Brain pericyte (primary cell): Measurements from ENCODE around the gene NFILZ.
"Not testable (repeated sequence)": the region's sequence is repeated elsewhere in the genome, so short reads cannot be mapped to it uniquely, and the experiment has no call there.

Experiments used
- DNase-seq: peaks from one replicate; pipeline ENCODE4 v3.0.0-alpha.2; 2012; ENCODE audit warnings: low read depth, low spot score

The NFILZ gene

DNA sequence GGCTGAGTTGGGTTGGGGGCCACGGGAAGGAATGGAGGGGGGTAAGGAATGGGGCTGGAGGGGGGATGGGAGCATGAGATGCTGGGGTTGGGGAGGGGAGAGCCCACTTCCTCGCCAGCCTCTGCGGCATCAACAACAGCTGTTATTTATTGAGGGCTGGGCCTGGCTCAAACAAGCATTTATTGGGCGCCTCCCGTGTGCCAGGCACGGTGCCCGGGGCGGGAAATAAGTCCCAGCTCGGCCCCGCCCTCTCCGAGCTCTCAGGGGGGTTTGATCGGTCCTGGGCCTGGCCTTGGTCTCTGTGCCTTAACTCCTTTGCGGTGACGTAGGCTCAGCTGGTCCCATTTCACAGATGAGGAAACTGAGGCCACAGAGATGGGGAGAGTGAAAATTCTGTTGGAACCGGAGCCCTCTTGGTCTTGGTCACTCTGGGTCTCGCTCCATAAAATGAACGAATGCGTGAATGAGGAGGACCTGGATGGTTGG, 19.0 kb upstream of the NFILZ start:
- no peak for DNase-seq

GRCh38 chr19:8611877-8612806, 18.3 kb upstream of the NFILZ start:
- DNase-seq: peak; percentile 84

GRCh38 chr19:8612807-8613171, 17.6 kb upstream of the NFILZ start:
- no peak for DNase-seq

DNA sequence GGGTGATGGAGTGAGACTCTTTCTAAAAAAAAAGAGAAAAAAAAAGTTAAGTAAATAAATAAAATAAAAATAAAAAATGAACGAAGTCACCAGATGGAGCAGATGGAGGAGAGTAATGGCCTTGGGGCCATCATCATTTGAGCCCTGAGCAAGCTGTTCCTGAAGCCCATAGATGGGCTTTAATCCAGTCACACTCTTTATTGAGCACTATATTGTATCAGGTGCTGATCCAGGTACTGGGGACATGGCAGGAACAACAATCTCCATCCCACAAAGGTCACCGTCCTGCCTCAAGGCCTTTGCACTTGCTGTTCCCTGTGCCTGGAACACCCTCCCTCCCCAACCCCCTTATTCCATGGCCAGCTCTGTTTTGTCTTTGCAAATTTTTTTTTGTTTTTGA, 16.0 kb upstream of the NFILZ start:
- no peak for DNase-seq

DNA sequence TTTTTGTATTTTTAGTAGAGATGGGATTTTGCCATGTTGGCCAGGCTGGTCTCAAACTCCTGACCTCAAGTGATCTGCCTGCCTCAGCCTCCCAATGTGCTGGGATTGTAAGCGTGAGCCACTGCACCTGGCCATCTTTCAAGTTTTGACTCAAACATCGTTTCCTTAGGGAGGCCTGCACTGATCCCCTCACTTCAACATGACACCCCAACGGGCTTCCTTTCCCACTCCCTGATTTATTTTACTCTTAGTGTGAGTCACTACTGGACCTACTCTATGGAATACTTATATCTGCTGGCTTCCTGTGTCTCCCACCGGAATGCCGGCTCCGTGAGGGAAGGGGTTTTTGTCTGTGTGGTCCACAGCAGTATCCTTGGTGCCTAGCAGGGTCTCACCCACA, 15.4 kb upstream of the NFILZ start:
- no peak for DNase-seq

GRCh38 chr19:8615813-8616596, 14.4 kb upstream of the NFILZ start:
- no peak for DNase-seq

- no peak for DNase-seq
Measured at GRCh38 chr19:8616861-8617260, 13.6 kb upstream of the NFILZ start.

- not testable (repeated sequence) for DNase-seq
Measured at GRCh38 chr19:8617325-8617724, 13.1 kb upstream of the NFILZ start.

GRCh38 chr19:8617984-8618383, 12.4 kb upstream of the NFILZ start:
- no peak for DNase-seq

- no peak for DNase-seq
Measured at GRCh38 chr19:8618751-8619150, 11.7 kb upstream of the NFILZ start.

- not testable (repeated sequence) for DNase-seq
Measured at GRCh38 chr19:8622886-8623285, 7.5 kb upstream of the NFILZ start.

- no peak for DNase-seq
Measured at GRCh38 chr19:8626842-8627241, 3.6 kb upstream of the NFILZ start.

GRCh38 chr19:8629184-8629583, 1.2 kb upstream of the NFILZ start:
- DNase-seq: no peak

- no peak for DNase-seq
Measured at GRCh38 chr19:8630796-8631424, 477 bp downstream of the NFILZ start.

GRCh38 chr19:8631425-8631819, 989 bp downstream of the NFILZ start:
- DNase-seq: peak; percentile 93

GRCh38 chr19:8635422-8635821, 5.0 kb downstream of the NFILZ start:
- DNase-seq: no peak

DNA sequence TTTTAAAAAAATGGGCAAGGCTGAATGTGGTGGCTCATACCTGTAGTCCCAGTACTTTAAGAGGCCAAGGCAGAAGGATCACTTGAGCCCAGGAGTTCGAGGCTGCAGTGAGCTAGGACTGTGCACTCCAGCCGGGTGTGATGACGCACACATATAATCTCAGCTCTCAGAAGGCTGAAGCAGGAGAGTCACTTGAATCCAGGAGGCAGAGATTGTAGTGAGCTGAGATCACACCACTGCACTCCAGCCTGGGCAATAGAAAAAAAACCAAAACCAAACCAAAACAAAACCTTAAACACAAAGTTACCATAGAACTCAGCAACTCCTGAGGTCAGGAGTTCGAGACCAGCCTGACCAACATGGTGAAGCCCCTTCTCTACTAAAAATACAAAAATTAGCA, 6.6 kb downstream of the NFILZ start:
- DNase-seq: not testable (repeated sequence)

- DNase-seq: peak; percentile 50
Measured at GRCh38 chr19:8638078-8638619, 7.7 kb downstream of the NFILZ start.

GRCh38 chr19:8639821-8640401, 9.5 kb downstream of the NFILZ start:
- peak; percentile 91 for DNase-seq

GRCh38 chr19:8640402-8641004, 10.1 kb downstream of the NFILZ start:
- no peak for DNase-seq
